ENCODE measurements around the gene TRDN.

TRDN gene

DNA sequence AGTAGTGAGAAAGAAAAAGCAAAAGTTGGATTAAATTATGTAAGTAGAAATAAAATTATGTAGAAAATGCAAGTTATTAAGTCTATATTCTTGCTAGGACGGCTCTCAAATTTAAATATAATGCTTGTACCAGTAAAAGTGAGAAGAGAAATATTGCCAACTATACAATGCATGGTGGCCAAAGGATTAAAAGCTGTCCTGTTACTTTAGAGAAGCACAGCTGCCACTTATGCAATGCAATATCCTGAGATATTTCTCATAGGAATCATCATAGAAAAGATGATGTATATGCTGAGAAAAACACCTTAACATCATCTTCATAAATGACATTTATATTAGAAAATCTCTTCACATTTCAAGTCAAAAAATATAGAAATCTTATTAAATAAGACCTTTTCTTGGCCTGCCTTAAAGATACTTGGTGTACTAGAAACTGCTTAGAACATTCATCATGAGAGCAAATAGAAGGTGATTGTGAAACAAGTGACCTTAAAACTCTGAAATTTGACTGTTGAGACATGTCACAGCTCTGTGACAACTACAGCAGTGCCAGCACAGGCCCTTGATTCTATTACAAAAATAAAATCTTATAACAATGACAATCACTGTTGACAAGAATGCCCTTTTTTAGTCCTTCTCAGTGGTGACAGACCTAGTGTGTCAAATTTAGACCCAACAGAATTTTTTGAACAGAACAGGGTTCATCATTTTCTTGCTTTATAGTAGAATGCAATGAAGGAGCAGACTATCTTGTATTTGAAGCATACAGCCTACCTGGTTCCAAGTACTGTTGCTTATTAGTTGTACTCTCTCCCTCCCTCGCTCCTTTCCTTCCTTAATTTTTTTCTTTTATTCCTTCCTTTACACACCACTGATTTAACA is 467.6 kb downstream of the TRDN start:
- H3K4me3 ChIP-seq (replicated peaks in 1 of 2; ENCODE audit: low read depth in 2 of 2, low read length in 2 of 2): no peak overlapping the region
- DNase-seq (ENCODE audit: low read depth in 2 of 2): no peak
- TF ChIP-seq, protein P1, sequence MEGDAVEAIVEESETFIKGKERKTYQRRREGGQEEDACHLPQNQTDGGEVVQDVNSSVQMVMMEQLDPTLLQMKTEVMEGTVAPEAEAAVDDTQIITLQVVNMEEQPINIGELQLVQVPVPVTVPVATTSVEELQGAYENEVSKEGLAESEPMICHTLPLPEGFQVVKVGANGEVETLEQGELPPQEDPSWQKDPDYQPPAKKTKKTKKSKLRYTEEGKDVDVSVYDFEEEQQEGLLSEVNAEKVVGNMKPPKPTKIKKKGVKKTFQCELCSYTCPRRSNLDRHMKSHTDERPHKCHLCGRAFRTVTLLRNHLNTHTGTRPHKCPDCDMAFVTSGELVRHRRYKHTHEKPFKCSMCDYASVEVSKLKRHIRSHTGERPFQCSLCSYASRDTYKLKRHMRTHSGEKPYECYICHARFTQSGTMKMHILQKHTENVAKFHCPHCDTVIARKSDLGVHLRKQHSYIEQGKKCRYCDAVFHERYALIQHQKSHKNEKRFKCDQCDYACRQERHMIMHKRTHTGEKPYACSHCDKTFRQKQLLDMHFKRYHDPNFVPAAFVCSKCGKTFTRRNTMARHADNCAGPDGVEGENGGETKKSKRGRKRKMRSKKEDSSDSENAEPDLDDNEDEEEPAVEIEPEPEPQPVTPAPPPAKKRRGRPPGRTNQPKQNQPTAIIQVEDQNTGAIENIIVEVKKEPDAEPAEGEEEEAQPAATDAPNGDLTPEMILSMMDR (IDR thresholded peaks at IDR 0.05; ENCODE audit: low read depth, low read length): no peak

DNA sequence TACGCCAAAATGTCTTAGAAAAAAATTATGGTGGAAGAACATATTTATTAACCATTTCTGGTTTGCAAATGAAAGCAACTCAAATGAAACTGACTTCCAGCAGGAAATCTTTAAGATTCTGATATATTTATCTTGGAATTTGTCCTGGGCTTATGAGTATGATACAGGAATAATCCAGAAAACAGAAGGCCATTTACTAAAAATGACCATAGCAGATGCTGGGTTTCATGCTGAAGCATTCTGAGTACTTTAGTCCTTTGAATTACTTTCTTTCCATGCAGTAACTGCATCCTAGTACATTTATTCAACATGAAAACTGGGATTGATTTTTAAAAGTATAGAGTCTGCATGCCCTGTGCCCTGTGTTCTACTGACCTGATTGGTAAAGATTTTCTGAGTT is 468.3 kb downstream of the TRDN start:
- TF ChIP-seq, protein P1 (IDR thresholded peaks at IDR 0.05; ENCODE audit: low read depth, low read length): no peak
- no peak overlapping the region for H3K4me3 ChIP-seq (replicated peaks in 1 of 2; ENCODE audit: low read depth in 2 of 2, low read length in 2 of 2)
- no peak for DNase-seq (ENCODE audit: low read depth in 2 of 2)

All from cardiac fibroblast (primary cell).